HCT116 (cell line): ENCODE results near the gene ENTR1.

Experiments used
- CTCF ChIP-seq, 3 experiments: fragments of 200-600 bp in 1 of 3; sonication (generic) in 1 of 3; IDR thresholded peaks in 2 of 3; conservative IDR thresholded peaks in 1 of 3; 2 replicates each; pipeline ENCODE4 v1.5.1; 2012 to 2017; ENCODE audit warnings: low read depth in 2 of 3, low read length in 2 of 3, antibody characterized with exemption in 1 of 3, borderline replicate concordance in 1 of 3, control low read depth in 1 of 3, mild to moderate bottlenecking in 1 of 3, mixed read lengths in 1 of 3, mixed run types in 1 of 3, moderate library complexity in 1 of 3; ENCODE audit not compliant: insufficient read depth in 1 of 3
- EZH2 ChIP-seq: fragments of 200-600 bp; sonication (generic); IDR thresholded peaks from 2 replicates; pipeline ENCODE4 v1.6.1; 2017; ENCODE audit warnings: antibody characterized with exemption, mixed run types
- EZH2phosphoT487 ChIP-seq: fragments of 200-600 bp; IDR thresholded peaks from 2 replicates; pipeline ENCODE4 v1.6.1; 2018; ENCODE audit warnings: antibody characterized with exemption, borderline replicate concordance
- MAX ChIP-seq: IDR thresholded peaks from 2 replicates; pipeline ENCODE4 v1.6.1; 2012
- POLR2A ChIP-seq: IDR thresholded peaks from 2 replicates; pipeline ENCODE4 v1.7.0; 2011; ENCODE audit warnings: borderline replicate concordance; ENCODE audit not compliant: insufficient read depth, insufficient read length; ENCODE audit errors: extremely low read depth
- POLR2AphosphoS5 ChIP-seq: IDR thresholded peaks from 2 replicates; pipeline ENCODE4 v1.6.1; 2011; ENCODE audit warnings: mild to moderate bottlenecking, low read depth, low read length, moderate library complexity
- RAD21 ChIP-seq: IDR thresholded peaks from 2 replicates; pipeline ENCODE4 v1.6.1; 2012; ENCODE audit warnings: low read depth, mild to moderate bottlenecking
- ZBTB33 ChIP-seq: IDR thresholded peaks from 2 replicates; pipeline ENCODE4 v1.6.1; 2011; ENCODE audit warnings: mild to moderate bottlenecking, low read length, moderate library complexity; ENCODE audit not compliant: insufficient replicate concordance; ENCODE audit errors: extremely low read depth

- no peak for TF ChIP-seq CTCF (IDR thresholded peaks at IDR 0.05 in 2 of 3, conservative IDR thresholded peaks at IDR 0.05 in 1 of 3; ENCODE audit: borderline replicate concordance in 1 of 3, insufficient read depth in 1 of 3, low read depth in 2 of 3, low read length in 2 of 3)
- no peak for TF ChIP-seq POLR2A
- TF ChIP-seq EZH2: no peak
- TF ChIP-seq MAX: no peak
- no peak for TF ChIP-seq POLR2AphosphoS5
- TF ChIP-seq RAD21: no peak
- no peak for TF ChIP-seq ZBTB33
- TF ChIP-seq EZH2phosphoT487: no peak
Observed at GRCh38 chr9:136391737-136392537, 18.5 kb downstream of the ENTR1 start.
